ENCODE results near the gene DHRS2.

DHRS2 gene

DNA sequence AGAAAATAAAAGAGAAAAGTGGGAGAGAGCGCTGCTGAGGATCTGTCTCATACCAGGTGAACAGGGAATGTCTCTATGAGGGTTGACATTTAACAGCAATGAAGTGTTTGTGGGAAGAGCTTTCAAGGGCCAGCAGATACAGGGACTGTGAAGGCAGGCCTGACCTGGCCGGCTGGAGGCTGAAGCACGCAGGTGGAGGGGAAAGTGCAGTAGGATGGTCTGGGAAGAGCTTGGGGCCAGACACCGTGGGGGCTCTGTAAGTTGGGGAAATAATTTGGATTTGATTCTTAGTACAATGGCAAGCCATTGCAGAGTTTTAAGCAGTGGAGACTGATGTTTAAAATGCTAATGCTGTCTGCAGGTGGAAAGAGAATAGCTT, 23.8 kb upstream of the DHRS2 start:
- no peak for DNase-seq

DNA sequence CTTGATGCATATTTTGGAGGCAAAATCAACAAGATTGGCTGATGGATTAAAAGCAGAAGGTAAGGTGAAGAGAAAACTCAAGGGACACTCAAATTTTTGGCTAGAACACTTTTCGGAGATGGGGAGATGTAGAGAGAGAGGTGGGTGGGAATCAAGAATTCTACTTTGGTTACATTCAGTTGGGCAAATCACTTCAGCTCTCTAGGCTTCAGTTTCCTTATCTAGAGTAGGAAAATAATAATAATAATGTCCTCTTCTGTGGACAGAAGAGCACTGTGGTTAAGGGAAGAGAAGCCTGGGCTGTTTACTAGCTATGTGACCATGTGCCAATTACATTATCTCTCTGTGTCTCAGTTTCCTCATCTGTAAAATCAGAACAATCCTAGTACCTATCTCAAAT, 23.4 kb upstream of the DHRS2 start:
- no peak for DNase-seq

DNA sequence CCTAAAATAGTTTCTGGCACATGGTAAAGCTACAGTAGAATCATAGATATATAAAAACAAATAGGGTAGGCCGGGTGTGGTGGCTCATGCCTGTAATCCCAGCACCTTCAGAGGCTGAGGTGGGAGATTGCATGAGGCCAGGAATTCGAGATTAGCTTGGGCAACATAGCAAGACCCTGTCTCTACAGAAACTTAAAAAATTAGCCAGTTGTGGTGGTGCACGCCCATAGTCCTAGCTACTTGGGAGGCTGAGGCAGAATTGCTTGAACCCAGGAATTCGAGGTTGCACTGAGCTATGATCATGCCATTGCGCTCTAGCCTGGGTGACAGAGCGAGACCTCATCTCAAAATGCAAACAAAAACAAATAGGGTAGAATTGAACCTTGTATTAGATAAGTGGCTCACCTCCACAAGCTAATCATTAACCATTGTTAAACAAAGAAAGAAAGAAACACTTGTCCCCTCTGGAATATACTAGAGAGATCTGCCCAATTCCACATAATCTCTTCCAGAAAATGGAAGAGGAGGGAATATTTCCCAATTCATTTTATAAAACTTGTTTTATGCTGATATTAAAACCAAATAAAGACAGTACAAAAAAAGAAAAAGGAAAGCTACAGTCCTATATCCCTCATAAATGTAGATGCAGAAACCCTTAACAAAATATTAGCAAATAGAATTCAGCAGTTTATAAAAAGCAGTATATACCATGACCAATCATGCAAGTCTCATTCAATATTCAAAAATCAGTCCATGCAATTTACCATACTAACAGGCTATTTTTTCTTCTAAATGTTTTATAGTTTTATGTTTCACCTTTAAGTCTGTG, 22.7 kb upstream of the DHRS2 start:
- DNase-seq: no peak

DNA sequence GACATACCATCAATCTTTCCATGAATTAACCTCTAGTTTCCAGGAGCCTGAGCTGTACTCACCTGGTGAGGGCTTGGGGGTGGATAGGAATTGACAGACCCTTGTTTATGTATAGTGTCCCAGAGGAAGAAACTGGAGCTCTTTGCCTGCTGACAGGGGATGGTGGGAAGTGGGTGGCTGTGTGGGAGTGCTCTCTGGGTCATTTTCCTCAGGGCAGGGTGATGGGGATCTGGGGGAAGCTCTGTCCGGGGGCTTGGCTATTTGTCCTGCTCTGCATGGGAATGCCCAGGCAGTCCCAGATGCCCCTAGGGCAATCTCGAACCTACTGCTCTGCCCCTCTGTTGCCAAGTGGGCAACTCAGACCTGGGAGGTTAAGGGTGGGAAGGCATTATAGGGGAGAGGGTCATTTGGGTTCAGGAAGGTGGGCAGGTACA, 21.8 kb upstream of the DHRS2 start:
- DNase-seq: no peak

DNA sequence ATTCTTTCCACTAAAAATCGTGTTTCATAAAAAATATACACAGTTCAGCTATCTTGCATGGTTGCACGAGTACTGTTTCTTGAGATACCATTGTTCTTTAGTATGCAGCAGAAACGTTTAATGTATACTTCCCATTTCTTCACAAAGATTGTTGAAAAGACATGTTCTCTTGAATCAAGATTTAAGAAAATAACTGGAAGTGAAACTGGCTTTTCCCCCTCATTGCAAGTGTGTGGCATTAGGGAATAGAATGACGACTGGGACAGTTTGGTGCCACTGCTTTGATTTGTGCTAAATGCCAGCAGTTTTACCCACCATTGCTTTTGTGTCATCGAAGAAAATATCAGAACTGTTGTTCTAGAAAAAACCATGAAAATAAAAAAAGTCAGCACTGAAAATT, 20.3 kb upstream of the DHRS2 start:
- DNase-seq: no peak

DNA sequence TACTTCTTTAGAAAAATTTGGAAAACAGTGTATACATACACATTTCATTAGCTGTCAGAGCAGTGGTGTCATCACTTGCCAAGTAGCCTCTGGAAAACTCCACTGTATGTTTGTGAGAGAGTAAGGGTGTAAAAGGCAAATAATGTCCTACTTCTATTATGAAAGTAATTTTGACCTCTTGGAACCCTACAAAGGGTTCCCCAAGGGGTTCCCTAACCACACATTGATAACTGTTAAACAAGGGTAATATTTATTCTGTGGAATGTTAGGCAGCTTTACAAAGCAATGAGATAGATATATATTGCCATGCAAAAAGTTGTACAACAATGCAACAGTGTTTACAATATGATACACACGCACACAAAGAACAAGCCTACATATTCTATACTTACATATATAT, 18.6 kb upstream of the DHRS2 start:
- no peak for DNase-seq

DNA sequence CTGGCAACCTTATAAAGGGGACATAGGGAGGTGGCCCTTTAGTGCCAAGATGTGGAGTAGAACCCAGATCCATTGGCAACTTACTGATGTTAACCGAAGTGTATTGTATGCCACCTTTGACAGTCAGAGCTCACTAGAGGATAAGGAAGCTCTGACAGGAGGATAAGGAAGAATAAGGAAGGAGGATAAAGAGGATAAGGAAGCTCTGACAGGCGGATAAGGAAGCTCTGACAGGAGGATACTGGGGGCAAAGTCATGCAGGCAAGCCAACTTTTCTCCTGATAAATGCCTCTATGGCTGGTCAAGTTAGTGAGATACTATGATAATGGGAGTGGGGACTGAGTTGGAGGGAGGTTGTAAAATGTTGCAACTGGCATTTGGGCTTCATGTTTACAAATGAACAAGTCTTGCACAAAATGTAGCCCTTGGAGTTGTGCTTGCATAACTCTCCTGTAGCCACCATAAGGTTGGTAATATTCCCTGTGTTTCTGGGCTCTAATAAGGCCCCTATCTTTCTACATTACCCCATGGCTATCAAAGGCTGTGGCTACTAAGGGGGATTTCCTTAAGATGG, 17.7 kb upstream of the DHRS2 start:
- DNase-seq: no peak

DNA sequence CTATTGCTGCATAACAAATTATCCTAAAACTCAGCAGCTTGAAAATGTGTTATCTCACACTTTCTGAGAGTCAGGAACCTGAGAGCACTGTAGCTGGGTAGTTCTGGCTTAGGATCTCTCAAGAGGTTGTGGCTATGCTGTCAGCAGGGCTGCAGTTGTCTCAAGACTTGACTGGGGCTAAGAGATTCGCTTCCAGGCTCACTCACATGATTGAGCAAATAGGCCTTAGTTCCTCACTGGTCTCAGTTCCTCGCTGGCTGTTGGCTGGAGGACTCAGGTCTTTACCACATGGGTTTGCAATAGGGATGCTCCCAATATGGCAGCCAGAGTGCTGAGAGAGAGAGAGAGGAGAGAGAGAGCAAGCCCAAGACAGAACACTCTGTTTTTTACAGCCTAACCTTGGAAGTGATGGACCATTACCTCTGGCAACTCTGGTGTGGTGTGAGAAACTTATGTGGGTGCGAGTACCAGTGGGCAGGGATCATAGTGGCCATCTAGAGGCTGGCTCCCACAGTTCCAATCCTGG, 15.9 kb upstream of the DHRS2 start:
- no peak for DNase-seq

DNA sequence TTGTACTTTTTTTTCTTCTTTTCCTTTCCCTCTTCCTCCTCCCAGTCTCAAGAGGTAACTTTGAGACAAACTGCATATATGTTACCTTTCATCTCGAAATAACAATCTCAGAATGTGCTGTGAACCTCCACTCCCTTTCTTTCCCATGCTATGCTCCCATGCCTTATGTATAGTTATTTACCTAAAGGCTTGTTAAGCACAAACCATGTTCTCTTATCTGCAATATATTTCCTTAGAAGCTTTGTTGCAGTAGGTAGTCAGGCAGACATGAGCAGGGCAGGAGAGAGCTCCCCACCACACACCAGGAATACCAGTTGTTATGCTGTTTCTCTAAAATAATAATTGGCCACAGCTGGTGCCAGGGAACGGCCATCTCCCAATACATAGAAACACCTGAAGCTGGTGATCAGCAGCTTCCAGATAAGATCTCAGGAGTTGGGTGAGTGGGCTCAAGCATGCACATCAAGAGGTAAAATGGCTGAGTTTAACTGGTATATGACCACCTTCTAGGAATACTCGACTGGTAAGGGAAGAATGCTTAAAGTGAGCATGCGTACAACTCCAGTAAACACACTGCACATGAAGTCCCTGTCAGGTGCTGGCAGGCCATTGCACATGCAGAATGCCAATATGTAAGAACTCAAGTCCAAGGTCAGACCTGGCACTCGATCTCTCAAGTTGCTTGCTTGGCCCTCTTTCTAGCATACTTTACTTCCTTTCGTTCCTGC, 14.8 kb upstream of the DHRS2 start:
- DNase-seq: no peak

DNA sequence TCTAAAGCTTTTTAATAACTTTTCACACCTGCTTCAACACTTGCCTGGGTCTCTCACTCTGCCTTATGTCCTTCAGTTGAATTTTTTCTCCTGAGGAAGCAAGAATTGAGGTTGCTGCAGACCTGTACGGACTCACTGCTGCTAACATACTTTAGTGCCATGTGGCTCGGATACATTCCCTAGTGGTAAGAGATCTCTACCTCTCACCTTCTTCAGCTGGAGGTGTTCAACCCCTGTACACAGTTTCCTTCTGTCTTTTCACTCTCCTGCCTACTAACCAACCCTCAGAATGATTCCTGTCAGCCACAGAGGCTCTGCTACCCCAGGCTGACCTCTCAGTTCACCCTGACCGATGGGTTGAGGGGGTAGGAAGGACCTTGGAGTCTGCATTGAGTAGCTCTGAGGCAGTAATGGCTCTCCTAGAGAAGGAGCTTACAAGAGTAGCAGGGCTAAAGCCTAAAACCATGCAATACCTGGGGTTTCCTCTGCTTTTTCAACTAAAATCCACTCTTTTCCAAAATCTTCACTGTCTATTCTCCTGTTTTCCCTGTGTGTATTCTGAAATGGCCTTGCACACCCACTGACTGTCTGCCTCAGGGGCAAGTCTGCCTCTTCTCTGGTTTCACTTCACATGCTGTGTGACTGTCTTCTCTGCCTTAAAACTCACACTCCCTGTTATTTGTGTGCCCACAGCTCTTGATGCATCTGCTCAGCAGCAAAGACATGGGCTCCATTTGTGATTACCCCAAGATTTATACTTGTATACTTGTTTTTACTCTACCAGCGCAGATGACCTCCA, 14.0 kb upstream of the DHRS2 start:
- DNase-seq: no peak

DNA sequence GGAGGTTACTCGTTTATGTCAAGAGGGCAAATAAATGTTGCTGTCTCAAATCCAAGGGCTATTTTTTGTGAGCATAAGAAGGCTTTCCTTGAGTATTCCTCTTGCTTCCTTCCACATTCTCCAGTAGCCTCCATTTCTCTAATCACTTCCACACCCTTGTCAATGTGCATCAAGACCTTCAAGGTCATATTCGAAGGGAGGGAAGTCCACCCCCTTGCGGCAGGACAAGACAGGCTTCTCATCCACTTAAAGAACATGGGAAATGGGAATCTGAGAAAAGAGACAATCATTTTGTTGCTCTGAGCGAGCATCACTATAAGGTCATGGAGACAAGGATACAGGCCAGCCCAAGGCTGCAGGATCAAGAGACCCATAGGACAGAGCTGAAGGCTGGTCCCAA, 13.2 kb upstream of the DHRS2 start:
- DNase-seq: no peak

DNA sequence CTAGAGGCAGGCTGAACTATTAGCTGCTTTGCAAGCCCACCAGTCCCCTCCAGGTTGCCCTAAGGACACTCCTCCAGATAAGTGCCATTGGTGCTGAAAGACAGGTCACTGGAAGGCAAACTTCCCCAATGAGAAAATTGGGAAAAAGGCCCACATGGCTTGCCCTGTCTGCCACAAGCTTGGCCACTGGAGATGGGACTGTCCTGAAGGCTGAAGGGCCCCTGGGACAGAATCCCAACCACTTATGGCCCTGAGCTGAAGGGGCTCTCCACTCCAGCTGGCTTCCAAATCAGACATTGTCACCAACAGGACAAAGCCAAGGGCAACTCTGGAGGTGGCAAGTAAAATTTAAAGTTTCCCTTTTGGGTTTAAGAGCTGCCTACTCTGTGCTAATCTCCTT, 12.2 kb upstream of the DHRS2 start:
- no peak for DNase-seq

DNA sequence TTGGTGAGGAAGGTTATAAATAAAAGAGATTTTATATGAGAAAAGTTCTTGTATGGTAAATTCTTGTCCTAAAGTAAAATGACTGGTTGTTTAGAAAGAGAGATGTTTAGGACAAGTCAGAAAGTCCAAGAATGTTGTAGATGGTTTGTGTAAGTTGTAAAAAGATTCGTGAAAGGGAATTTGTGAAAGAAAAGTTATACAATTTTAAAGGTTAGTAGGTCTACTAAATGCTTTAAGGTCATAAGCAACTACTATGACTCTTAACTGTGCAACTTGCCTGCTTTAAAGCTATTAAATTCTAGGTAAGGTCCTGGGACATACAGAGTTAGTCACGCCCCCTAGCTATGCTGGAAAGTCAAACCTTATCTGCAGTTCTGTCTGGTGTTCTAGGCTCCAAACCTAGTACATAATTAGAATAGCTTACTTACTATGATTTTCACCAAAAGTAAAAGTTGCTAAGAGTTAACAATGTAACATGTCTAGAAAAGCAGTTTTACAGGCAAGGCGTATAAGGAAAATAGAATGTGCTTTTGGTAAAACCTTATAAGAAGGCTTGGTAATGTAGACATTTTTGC, 11.2 kb upstream of the DHRS2 start:
- no peak for DNase-seq

DNA sequence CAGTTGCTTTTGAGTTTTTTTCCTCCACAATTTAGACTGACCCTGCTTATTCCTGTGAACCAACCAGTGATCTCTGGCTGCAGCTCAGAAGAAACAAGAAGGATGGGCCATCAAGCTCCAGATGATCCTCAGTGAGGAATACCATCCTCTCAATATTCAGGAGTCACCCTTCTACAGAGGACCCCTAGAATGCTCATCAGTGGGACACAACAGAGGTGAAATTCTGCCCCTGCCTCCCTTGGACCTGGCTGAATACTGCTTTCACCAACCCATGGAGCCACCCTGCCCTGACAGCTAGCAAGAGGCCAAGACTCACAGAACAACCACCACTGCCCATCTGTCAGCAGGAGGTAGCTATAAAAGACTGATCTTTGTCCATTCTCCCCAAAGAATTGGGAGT, 9.2 kb upstream of the DHRS2 start:
- no peak for DNase-seq

DNA sequence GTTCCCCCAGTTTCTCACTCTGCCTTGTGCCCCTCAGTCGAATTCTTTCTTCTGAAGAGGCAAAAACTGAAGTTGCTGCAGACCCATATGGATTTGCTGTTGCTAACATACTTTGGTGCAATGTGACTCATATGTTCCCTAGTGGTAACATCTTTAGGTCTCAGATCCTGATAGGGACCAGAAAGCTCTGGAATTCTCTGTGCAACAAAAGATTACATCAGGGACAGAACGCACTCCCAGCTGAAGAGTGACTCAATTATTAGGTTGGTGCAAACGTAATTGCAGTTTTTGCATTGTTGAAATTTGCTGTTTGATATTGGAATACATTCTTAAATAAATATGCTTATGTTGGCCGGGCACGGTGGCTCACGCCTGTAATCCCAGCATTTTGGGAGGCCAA, 8.2 kb upstream of the DHRS2 start:
- DNase-seq: no peak

DNA sequence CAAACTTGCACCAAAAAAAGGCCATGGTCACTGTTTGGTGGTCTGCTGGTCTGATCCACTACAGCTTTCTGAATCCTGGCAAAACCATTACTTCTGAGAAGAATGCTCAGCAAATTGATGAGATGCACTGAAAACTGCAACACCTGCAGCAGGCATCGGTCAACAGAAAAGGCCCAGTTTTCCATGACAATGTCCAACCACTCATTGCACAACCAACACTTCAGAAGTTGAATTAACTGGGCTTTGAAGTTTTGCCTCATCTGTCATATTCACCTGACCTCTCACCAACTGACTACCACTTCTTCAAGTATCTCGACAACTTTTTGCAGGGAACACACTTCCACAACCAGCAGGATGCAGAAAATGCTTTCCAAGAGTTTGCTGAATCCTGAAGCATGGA, 7.0 kb upstream of the DHRS2 start:
- no peak for DNase-seq

DNA sequence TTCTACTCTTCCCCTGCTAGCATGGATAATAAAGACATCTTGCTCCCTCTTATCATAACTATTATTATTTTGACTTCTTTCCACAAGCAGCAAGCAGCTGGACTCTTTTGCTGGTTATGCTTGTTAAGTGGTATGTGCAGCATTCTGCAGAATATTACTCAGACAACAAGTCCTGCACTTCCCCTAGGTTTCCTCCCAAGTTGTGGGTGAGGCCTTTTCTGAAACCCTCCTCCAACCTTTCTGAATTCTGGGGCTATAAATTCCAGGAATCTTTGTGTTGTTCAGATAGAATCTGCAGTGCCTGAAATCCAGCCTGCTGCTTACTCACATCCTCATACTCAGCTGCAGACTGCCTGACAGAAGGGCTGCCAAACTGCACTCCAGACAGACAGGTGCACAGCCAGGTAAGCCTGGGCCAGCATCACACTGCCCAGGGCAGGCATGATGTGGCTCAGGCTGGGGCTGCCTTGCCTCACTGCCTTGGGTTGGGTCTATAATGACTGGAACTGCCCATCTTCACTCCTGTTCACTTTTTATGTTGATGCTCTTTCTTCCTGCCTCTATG, 6.2 kb upstream of the DHRS2 start:
- no peak for DNase-seq

DNA sequence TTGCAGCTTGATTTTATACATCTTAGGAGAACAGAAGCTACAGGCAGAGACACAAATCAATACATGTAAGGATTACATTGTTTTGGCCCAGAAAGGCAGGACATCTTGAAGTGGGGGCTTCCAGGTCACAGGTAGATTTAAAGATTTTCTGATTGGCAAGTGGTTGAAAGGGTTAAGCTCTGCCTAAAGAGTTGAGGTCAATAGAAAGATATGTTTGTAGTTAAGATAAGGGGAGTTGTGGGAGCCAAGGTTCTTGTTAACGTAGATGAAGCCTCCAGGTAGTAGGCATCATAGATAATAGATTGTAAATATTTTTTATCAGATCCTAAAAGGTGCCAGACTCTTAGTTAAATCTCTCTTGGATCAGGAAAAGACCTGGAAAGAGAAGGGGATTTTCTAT, 5.5 kb upstream of the DHRS2 start:
- DNase-seq: no peak

DNA sequence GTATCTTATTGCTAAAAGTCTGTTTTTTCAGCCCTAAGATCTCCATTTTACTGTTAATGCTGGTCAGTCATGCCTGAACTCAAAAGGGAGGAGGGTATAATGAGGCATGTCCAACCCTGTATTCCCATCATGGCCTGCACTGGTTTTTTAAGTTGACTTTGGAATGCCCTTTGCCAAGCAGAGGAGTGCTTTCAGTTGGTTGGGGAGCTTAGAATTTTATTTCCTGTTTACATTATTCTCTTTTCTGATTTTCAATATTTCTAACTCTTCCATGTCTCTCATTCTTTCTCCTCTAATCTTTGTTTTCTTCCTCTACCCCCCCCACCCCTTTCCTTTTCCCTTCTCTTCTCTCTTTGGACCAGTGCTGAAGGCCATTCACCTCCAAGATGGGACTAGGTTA, 4.9 kb upstream of the DHRS2 start:
- no peak for DNase-seq

DNA sequence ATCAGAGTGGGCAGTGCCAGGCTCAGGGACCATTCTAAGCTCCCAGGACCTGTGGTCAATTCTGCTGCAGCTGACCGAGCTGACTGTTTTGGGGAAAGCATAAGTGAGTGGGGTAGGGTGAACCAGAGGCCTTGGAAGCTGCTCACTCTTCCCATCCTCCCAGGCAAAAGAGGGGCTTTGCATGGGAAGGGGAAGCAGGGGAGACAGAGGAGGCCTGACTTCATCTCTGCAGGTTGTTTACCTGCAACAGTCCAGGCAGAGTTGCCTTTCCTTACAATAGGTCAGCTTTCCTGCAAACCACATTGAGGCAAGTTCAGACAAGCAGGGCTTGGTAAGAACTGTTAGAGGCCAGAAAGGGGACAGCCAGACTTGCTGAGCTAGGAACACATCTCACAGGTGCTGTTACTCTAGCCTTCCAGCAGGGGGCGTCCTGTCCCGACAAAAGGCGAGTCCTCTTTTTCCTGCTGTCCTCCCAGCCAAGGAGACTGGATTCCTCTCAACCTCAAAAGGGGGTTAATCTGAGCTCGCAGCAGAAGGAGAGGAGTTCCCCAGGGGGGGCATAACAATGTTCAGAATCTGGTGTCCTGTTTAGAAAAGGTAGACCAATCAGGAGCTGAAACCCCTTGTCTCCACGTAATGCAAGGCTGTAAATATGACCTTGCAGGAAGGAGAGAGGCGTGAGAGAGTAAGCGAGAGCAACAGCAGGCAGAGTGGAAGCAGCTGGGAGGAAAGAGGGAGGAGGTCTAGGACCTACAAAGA, 4.3 kb upstream of the DHRS2 start:
- peak in 49 of 56 donors; percentile 10 to 83 (median 54) for DNase-seq
